Measurements from ENCODE around the gene FOXA2.
"Not testable (repeated sequence)": the region's sequence is repeated elsewhere in the genome, so short reads cannot be mapped to it uniquely, and the experiment has no call there.

FOXA2 gene

DNA sequence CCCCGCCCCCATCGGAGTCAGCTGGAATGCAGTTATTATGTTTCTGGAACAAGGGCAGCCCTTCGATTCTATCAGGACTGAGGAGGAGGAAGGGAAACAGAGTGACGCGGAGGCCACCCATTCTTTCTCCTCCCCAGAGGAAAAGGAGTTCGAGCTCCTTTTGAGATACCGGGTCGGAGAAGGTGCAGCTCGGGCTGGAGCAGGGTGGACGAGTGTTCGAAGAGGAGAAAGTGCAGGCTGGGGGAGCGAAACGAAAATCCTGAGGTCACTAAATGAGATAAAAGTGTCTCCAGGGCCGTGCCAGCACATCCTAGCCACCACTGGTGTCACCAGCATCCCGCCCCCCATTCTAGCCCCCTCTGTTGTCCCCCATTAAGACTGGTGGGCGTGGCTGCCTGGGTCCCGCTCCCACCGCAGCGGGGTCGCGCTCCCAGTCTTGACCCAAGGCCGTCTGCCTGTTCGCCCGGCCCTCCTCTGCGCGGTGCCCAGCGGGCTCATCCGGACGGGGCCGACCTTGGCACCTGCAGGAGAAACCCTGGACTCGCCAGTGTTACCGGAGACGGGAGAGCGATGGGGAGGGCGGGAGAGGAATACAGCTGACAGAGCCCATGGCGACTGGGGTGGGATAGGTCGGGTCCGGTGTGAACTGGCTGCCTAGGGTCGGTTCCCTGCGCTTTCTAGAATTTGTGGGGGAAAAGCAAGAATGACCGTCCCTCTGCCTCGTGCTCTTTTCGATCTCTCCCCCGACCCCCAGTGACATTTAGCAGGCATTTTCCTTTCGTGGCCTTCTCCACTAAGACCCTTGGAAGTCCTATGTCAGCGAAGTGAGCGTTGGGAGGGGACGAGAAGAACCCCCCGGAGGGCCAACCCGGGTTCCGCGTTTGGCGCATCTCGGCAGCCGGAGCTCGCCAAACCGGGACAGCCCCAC is 16.2 kb downstream of the FOXA2 start:
- DNase-seq = no peak

DNA sequence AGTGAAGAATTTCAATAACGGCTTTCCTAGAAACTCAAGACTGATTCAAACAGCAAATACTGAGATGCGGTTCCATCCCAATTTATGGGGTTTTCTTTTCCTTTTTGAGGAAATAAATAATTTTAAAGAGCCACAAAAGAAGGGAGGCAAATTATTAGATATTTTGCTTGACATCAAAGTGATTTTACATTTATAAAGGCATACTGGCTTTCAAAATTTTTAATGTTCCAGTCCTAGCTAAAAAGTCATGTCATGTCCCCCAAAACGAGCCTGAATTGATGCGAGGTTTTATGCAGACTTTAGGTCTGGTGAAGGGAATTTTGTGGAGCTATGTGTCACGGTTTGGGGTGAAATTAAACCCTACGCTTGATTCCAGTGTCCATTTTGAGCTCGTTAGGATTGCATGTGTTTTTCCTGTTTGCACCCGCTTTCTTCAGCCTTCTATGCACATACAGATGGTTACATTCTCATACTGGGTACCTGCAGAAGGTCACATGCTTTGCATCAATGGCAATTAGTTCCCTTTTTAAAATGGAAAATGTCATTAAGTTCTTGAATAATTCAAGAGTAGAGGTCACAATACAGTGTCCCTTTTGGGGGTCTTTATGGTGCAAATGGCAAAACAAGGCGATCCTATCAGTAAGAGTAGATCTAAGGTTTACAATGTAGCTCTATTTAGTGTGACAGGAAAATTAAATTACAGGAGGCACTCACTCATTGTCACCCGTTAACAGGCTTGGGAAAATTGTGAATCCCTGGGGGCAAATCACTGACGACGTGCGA is 17.3 kb downstream of the FOXA2 start:
- DNase-seq = no peak

DNA sequence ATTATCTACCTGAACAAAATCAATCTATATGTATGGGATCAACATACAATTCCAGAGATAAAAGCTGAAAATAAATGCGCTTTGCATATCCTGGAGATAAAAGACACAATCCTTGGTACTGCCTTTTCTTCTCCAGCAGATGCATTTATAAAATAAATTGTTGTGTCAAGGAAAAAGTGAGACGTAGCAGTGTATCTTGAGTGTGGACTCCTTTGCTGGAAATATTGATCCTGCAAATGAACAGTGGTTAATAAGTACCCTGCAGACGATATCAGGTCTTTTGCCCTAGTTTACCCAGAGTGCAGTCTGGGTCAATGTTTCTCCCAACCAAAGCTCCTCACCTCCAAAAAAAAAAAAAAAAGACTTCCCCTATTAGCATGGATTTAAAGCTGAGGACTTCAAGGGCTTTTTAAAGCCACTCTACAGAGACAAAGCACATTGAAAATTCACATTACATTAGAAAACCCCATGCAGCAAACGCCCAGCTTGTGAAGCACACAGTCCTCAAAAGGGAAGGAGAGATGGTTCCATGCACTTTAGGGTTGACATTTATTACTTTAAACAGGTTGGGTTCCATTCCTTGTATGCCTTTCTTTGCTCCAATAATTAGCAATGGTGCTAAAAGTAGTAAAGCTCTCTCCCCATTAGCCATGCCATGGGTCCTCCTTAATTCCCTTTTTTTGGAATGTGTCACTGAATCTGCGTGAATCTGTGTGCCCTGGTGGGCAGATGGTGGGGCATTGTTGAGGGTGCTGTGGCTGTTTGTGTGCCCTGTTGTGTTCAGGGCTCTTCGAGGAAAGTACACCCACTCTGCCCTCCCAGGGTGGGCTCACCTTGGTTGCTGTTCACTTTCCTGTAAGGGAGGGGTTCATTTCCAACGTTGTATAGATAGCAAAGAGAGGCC is 21.1 kb downstream of the FOXA2 start:
- DNase-seq = no peak

DNA sequence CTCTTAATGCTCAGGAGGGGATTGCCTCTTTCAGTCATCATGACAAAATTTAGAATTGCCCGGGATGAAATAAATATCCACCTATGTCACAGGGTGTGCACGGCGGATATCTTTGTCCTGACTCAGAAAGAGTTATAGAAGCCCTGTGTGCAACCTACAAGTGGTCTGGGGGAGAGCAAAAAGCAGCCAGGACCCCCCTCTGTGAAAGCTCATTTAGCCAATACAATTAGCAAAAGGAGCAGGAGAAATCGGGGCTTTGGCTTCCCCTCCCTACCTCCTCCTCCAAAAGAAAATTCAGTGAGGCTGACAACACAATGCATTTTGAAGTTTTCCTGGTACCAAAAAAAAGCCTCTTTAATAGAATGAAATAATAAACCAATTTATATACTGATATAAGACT is 21.8 kb downstream of the FOXA2 start:
- no peak for DNase-seq

DNA sequence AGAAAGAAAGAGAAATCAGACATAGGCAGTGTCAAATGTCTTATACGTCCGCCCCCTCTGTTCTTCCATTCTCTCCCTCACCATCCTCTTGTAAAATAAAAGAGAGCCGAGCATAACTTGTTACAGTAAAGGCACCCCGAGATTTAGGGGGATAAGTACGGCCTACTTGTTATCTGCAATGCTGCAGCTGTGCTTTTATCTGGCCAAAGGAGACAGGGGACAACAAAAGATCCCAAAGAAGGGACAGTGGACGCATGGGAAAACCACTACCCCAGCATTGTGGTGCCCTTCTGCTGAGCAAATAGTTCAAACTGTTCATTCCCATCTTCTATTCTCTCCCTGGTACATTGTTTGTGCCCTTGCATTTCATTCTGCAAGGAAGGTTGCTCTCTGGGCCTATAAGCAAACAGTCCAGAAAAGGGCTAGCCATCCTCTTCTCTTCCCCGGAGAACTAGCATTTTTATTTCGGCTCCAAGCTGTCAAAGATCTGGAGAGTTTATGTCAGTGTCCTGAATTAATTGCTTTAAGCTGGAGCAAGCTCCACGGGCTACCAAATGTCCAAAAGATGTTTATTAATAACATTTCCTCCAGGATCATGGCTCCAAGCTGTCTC is 22.3 kb downstream of the FOXA2 start:
- no peak for DNase-seq

DNA sequence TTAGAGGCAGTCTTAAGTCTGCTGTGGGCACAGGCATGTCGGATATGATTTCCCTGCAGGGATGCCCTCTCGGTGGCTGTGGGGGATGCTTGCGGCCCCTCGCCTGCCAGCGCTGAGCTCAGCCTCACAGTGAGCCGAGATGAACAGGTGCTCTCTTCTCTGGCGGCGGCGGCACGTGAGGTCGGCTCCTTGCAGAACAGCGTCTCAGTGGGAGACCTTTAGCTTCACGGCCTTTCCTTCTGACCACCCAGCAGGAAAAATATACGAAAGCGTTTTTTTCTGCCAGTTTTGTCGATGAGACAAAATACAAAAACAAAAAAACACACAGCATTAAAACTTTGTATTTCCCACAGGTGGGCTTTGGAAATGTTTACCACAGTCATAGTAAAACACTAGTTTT is 23.6 kb downstream of the FOXA2 start:
- DNase-seq = no peak

DNA sequence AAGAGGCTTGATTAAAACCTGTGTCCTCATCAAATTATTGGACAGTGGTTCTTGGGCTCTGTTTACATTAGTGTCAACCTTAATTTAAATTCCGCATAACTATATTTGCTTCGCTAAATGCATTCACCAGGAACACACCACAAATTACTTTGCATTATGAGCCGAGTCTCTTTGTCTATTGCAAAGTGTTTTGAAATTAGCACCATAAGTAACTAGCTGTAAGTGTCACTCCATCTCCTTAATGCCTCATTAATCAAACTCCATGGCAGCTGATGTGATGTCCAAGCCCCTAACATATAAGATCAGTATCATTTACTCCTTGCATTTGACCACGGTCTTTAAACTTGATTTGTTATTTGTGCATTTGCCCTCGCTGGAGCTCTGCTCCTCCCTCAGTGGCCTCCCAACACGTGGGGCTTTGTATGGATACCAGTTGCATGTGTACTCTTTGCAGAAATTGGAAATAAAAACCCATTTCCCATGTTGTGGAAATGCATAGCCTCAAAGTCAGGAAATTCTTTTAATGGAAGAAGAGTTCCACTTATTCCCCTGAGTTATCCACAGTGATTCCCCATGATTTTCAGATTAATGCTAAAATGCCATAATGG is 24.6 kb downstream of the FOXA2 start:
- DNase-seq = no peak

DNA sequence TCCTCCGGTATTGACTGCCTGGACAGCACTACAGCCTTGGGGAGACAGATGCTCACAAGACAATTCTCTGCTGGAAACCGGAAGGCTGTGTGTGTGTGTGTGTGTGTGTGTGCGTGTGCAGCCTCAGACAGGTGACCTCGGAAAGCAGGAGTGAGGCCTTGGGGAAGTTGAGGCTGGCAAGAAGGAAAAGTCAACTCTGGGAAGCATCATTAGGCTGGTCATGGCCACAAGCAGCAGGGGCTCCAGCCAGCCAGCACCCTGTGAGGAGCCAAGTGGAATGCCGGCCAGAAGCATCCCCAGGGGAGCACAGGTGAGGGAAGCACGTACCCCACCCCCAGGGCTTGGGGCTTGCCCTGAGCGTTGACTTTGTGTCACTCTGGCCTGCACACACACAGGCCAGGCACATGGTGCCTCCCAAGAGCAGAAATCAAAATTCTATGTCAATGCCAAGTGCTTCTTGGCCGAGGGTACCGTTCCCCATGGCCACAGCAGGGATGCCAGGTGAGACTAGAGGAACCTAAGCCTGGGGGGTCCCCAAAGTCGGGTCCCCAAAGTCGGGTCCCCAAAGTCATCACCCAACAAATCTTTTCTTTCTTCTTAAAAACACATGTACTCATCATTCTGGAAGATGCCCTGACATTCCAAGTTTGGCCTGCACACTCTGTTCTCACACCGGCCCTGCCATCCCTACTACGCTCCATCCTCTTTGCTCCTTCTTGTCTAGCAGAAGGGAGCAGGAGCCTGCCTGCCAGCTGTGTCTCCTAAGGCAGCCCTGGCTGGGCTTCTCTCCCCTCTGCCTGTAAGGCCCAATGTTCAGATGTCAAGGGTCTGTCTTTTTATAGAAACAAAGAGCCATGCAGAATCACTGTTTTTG is 26.7 kb downstream of the FOXA2 start:
- DNase-seq = no peak

DNA sequence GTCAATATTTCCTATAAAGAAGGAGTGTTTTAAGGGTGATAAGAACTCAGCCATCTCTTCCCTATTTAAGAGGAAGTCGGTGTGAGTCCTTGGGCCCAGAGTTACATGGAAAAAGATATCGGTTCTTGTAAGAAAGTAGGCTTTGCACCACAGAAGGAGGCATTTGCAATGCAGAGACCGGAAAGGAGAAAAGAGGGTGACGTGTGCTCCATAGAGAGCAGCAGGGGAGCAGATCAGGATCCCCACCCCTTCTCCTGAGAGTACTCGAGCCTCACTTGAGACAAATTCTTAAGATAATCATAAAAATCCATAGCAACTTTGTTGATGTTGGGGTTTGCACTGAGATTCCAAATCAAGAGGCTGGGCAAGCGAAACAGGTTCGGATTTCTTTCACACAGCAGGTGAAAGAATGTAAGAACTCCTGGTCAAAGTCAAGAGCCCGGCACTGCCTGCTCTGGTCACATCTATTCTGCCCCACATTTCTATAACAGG is 27.8 kb downstream of the FOXA2 start:
- DNase-seq = no peak

DNA sequence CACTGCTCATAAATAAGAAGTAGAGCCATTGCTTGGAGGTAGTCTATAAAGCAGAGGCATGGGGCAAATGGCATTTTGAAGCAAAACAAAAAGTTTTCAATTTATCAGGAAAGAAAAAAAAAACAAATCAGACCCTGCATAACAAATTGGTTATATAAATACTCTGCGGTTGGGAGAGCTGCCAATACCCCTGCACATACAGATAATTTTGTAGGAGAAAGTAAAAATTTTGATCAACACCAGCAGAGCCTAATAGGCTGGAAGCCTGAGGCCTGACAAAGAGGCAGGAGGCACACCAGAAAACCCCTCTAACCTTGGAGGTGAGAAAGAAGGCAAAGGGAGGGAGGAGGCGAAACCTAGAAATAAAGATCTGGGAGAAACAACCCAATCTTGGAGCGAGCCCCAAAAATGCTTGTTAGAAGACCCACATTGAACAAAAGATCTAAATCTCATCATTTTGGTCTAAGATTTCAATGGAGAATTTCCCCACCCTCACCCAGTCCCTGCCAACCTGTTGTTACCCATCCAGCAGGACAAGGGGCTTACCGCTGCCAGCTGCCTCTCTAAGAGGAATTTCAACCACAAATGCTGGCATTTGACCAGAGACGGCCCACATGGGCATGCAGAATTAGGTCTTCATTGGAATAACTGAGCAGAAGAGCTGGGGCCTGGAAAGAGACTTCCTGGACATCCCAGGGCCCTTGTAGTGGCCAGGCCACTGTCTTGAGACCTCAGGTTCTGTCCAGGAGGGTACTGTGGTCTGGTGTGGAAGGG is 28.4 kb downstream of the FOXA2 start:
- DNase-seq = no peak

DNA sequence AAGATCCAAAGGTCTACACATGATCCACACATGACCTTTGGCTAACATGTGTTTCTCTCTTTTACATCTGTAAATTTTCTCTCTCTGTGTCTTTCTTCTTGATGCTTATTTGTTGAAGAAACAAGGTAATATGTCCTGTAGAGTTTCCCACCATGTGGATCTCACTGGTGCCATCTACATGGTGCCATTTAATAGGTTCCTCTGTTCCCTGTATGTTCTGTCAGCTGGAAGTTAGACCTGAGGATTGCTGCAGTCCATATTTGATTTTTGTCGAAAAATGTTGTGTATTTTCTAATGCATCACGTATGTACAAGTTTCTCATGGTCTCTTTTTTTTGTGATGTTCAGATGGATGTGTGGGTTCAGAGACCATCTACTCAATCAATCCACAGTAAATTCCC is 30.0 kb downstream of the FOXA2 start:
- no peak for DNase-seq

DNA sequence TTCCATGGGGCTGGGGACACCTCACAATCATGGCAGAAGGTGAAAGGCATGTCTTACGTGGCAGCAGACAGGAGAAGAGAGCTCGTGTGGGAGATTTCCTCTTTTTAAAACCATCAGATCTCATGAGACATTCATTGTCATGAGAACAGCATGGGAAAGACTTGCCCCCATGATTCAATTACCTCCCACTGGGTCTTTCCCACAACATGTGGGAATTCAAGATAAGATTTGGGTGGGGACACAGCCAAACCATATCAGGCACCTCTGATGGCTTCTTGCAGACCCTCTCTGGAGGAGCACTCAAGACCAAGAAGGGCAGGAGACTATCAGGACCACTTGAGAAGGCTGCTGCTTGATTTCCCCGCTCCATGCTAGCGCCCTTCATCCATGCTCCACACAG is 33.9 kb downstream of the FOXA2 start:
- DNase-seq = not testable (repeated sequence)

DNA sequence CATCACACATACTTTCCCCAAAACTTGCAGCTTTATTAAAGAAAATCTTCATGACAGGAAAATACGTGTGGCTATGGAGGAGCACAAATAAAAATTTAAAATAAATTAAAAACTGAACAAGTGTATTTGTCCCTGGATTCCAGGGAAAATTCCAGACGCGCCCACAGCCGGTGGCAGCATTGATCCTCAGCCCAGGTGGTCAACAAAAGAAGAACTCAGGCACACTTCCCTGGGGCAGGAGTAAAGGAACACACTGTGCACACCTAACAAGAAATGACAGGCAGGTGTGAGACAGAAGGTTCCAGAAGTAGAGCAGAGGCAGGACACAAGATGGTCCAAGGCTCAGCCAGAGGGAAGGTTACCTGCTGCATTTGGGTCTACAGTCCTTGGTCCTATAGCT is 36.3 kb downstream of the FOXA2 start:
- no peak for DNase-seq

DNA sequence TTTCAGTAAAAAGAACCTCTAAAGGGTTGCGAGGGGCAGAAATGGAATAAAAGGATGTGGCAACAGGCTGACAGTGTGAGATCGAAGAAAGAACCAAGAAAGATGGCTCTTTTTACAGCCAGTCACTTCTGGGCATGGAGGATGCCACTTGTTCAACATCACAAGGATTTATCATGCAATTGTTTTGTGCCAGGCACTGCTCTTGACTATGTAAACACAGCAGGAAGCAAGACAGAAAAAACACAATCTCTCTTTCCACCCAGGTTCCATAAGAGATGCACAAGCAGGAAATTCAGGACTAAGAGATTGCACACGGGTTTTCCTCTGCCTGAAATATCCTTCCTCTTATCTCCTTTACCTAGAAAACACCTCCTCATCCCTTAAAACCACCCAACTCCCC is 38.0 kb downstream of the FOXA2 start:
- no peak for DNase-seq

DNA sequence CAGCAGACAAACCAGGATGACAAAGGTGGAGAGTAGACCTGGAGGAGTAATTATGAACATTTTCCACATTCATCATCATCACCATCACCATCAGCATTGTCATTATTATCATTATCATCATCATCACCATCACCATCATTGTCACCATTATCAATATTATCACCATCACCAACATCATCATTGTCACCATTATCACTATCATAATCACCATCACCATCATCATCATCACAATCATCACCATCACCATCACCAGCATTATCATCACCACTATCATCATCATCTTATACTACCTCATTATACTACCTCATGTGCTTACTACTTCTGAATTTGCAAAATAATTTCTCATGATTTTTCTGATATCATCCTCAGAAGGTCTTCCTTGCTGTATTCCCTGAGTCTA is 39.3 kb downstream of the FOXA2 start:
- no peak for DNase-seq

DNA sequence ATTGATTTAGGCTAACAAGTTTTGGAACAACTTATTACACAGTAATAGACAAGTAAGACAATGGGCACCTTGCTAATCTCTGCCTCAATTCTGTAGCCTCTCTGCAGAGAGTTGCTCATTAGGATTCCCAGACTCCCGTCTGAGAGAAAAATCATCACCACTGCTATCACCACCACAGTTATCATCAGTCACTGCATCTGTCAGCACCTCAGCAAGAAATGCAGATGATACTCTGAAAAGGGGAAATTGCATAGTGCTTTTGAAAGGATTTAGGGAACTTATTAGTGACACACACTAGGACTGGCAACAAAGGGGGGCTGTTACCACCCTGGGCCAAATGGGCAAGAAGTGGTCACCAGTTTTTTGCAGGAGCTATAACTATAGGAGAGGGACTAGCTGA is 39.9 kb downstream of the FOXA2 start:
- no peak for DNase-seq

DNA sequence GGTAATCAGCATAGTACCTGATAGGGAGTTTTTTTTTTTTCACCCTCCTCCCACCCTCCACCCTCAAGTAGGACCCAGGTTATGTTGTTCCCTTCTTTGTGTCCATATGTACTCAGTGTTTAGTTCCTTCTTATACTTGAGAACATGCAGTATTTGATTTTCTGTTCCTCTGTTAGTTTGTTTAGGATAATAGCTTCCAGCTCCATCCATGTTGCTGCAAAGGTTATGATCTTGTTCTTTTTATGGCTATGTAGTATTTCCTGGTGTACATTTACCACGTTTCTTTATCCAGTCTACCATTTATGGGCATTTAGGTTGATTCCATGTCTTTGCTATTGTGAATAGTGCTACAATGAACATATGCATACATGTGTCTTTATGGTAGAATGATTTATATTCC is 41.9 kb downstream of the FOXA2 start:
- DNase-seq = no peak

DNA sequence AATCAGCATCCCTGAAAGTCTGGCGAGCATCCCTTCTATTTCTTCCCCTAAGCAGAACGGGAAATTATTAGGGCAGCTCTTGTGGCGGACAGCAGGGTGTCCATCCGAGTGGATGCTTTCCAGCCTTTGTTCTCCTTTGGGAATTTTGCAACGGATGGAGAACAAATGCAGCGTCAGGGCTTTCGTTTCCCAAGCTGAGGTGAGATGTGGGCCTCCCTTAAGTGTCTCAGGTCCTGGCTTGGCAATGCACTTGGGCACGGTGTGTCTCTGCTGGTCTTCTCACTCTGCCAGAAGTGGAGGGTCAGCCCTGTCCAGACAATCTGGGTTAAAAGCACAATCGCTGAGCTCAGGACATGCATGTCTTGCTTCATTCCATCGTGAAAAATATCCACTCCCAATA is 43.5 kb downstream of the FOXA2 start:
- DNase-seq = no peak

DNA sequence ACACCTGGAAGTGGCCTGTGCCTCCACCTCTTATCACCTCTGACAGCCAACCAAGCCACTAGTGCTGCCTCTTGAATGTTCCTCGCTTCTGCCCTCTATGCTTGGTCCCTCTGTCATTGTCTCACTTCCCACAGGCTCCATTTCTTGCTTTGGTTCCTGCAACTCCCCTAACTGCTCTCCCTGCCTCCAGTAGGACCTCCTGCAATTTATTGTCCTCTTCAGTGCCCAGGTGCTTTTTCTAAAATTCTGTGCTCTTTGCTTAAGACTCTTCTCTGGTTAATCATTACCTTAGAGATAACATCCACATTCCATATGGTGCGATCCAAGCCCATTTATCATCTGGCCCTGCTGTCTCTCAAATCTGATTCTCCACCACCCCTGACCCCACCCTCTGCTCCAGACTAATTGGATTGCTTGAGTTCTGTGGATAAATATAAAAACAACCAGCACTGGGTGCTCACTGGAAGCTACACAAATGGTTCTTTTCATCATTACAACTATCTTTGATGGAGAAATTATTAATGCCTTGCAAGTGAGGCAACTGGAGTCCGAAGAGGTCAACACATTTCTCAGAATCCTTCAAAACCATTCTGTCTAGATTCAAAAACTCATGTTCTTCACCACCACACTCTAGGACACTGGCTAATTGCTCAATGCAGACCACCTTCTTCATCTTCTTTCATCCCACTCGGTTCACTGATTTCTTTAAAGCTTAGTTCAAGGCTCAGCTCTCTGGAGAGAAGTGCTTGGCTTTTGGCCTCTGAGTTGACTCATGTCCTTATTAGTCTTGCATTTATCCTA is 47.2 kb downstream of the FOXA2 start:
- no peak for DNase-seq
